Stimulated activated CD8-positive, alpha-beta memory T cell treated with anti-CD3 and anti-CD28 coated beads, Interleukin-7, amount 100 ng/mL, for 24 hours (primary cell): Measurements from ENCODE around the gene RIMKLA.

Experiments used
- DNase-seq: peaks from one replicate; pipeline ENCODE4 v3.0.0-alpha.2; 2020; ENCODE audit warnings: low read depth

The RIMKLA gene

GRCh38 chr1:42372796-42373195, 7.8 kb upstream of the RIMKLA start:
- no peak for DNase-seq

- no peak for DNase-seq
These were observed 602 bp upstream of the RIMKLA start for GRCh38 chr1:42379794-42380585.

- no peak for DNase-seq
These were observed 685 bp downstream of the RIMKLA start for GRCh38 chr1:42381280-42381673.

DNA sequence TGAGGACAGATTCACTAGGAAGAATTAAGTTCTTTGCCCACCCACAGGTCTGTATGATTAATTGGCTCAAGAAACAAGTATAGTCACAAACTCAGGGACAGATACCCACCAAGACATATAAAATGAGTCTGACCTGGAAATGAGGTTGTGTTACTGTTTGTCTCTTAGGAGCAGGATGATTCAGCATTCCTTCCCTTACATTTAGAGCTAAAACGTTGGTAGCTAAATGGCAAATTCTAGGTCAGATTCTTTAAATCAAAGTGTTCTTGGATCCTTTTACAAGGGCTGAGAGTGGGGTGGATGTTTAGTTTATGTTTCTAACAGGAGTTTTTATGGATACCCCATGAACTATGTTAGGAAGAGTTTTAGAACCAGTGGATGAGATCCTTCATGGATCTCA, 4.7 kb downstream of the RIMKLA start:
- no peak for DNase-seq

- DNase-seq = no peak
These were observed 5.5 kb downstream of the RIMKLA start for GRCh38 chr1:42386051-42386450.

- no peak for DNase-seq
These were observed 11.7 kb downstream of the RIMKLA start for GRCh38 chr1:42392255-42392654.

- DNase-seq = no peak
These were observed 12.6 kb downstream of the RIMKLA start for GRCh38 chr1:42392967-42393848.

DNA sequence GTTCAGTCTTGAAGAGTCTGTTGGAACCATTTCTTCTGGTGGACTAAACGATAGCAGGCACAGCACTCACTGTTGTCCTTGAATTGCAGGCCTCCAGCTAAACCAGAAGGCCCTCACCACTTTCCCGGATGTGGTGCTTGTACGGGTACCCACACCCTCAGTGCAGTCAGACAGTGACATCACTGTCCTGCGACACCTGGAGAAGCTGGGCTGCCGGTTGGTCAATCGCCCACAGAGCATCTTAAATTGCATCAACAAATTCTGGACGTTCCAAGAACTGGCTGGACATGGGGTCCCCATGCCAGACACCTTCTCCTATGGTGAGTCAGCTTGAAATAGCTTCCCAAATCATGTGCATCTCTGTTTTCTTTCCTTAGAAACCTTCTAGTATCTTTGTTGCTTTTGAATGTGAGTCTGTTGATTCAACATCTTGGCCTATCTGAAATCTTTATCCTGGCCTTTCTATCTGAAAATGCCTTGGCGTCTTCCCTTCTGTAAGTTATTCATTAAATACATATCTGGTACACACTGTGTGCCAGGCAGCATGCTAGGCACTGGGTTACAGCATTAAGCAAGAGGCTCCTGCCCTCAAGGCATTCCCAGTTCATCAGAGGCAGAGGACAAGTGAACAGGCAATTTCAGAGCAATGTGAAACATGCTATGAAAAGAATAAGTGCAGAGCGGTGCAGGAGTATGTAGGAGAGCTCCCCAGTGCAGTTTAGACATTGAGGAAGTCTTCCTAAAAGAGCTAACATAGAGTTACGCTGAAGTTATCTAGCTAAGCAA, 18.9 kb downstream of the RIMKLA start:
- DNase-seq = no peak

- DNase-seq = no peak
These were observed 23.3 kb downstream of the RIMKLA start for GRCh38 chr1:42403880-42404400.

DNA sequence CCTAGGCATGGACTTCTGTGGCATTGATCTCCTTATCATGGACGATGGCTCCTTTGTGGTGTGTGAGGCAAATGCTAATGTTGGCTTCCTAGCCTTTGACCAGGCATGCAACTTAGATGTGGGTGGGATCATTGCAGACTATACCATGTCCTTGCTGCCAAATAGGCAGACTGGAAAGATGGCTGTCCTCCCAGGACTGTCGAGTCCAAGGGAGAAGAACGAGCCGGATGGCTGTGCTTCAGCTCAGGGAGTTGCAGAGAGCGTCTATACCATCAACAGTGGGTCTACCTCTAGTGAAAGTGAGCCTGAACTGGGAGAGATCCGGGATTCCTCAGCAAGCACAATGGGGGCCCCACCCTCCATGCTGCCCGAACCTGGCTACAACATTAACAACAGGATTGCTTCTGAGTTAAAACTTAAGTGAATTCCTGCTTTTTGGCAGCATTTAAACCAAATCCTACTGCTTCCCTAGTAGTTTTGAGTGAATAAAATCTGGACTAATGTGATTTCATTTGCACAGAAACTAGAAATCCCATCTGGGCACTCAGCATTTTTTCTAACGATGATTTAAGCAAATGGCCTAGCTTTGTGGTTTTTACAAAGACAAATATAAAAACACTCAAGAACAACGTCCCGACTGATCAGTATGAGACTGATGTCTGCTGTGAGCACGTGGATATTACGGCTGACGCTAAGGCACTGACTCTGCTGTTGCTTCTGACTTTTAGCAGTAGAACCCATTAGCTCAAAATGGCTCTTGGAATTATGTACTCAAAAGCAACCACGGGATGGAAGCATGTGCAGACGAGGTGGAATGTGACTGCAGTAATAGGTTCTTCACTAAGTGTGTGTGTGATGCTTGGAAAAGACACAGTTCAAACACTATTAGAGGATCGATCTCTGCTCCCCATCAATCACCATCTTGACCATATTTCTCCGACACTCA, 34.2 kb downstream of the RIMKLA start:
- DNase-seq = no peak

GRCh38 chr1:42417166-42417565, 36.6 kb downstream of the RIMKLA start:
- DNase-seq = no peak

- no peak for DNase-seq
These were observed 37.9 kb downstream of the RIMKLA start for GRCh38 chr1:42418516-42418915.

GRCh38 chr1:42419126-42419821, 38.7 kb downstream of the RIMKLA start:
- no peak for DNase-seq

DNA sequence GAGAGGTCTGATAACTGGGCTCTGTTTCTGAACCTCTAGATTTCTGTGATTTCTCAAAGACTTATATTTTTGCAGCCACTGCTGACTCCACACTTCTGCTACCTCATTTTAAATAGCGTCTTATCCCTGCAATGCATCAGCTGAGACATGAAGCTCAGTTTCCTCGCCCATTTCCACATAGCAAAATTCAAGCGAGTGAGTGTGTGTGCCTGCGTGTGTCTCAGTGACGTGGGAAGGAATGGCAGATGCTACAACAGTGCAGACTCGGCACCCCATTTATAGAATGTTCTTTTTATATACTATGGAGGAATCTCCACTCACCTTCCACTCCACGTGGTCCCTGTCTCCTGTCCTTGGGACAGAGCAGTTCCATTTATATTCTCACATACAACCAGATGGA, 39.5 kb downstream of the RIMKLA start:
- no peak for DNase-seq

DNA sequence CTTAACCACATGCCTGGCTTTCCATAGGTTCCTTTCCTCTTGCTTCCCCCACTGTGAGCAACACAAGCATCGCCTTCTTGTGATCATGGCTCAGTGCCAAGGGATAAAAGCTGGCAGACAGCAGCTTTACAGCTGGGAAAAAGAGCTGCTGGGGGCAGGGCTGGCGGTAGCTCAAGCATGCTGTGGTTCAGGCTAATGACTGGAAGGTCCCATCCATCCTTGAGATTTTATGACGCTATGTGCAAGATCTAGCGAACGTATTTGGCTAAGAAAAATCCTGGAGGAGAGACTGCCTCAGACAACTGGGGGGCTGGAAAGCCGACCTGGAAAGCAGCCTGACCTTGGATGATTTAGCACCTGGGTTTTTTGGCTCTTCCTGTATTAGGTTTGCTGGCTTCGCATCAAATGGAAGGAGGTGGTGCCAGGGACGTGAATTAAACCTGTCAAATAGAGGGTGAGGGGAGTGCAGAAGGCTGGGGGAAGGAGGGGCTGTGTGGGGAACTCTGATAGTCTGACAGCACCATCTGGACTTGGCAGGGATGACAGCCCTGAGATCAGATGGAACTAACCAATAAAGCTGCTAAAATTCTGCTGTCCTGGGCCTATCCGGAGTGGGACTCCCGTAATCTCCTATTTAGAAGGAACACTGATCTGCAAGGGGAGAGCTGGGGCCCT, 40.5 kb downstream of the RIMKLA start:
- DNase-seq = no peak

- no peak for DNase-seq
These were observed 42.1 kb downstream of the RIMKLA start for GRCh38 chr1:42422737-42423136.

DNA sequence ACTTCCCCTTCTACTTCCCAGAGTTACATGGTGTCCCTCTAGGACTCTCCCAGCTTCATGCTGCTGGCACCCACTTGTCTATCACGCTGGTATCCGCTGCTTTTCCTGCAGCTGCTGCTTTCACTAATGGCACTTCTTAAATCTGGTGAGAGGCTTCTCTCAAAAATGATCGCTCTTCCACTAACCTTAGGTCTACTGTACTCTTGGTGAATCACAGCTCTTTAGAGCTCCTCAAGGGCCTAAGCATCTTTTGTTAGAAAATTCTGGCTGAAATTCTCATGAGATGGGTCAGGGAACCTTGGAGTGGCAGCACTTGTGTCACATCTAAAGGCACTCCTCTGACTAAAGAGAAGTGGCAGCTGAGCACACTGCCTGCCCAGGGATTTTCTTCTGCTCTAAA, 43.1 kb downstream of the RIMKLA start:
- DNase-seq = no peak

DNA sequence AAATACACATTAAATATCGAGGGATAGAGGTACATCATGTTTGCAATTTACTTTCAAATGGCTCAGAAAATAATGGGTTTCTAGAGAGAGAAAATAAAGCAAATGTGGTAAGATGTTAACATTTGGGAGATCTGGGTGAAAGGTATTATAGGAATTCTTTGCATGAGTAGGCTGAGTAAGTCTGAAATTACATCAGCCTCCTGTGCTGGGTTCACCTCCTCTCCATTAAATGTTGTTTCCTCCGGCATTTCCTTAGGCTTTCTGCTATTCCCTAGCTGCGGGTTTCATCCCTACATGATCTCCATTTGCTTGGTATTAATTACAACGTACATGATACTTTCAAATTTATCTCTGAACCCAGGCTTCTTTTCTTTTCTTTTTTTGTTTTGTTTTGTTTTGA, 43.6 kb downstream of the RIMKLA start:
- DNase-seq = no peak

- no peak for DNase-seq
These were observed 46.6 kb downstream of the RIMKLA start for GRCh38 chr1:42427240-42427639.

DNA sequence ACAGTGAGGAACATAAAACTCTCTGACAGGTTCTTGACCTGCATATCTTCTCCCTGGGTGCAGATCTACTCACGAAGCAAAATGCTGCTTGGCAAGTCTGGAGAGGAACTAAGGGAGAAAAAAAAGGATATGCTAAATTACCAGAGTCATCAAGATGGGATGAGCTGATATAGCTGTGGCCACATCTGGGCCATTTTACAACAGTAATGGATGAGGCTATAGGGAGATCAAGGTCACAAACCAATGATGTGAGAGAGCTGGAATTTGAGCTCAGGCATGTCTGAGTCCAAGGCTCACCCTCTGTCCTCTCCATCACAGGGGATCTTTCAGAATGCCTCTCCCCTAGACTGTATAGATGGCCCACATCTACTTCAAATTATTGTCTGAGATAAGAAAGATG, 49.0 kb downstream of the RIMKLA start:
- DNase-seq = no peak
